Activated B cell treated with CpG ODN at 0.5 μM for 24 hours (primary cell): ENCODE data around the gene PSMB1. TPM values are rescaled to one million over a fixed set of nuclear protein-coding genes. Genes with fewer than 3 reads are reported as not detected.

Experiments used
- ATAC-seq: fragments of 200-7000 bp; cut with Tn5 transposase; one replicate; pipeline ENCODE4 v1.10.0; 2021; ENCODE audit warnings: low read depth, mild to moderate bottlenecking, moderate library complexity
- CTCF ChIA-PET: fragments of 350-600 bp; sonication (Branson Sonifier 250); formaldehyde crosslinking; loops from one replicate; lab custom pipeline; 2021; ENCODE audit warnings: antibody characterized with exemption; lab: Charles Lee
- POLR2A ChIA-PET: fragments of 350-600 bp; sonication (Branson Sonifier 250); formaldehyde crosslinking; loops from one replicate; lab custom pipeline; 2021; ENCODE audit warnings: antibody characterized with exemption; lab: Charles Lee
- DNase-seq: peaks from one replicate; pipeline ENCODE4 v3.0.0; 2022
- H3K27ac Mint-ChIP-seq: one replicate; pipeline ENCODE4 v1.8.0; 2020; ENCODE audit warnings: mixed read lengths
- H3K27me3 Mint-ChIP-seq: one replicate; pipeline ENCODE4 v1.8.0; 2021; ENCODE audit warnings: mixed read lengths
- H3K36me3 Mint-ChIP-seq: one replicate; pipeline ENCODE4 v1.8.0; 2021; ENCODE audit warnings: low read depth, mixed read lengths
- H3K4me1 Mint-ChIP-seq: one replicate; pipeline ENCODE4 v1.8.0; 2021; ENCODE audit warnings: mixed read lengths
- H3K4me3 Mint-ChIP-seq: one replicate; pipeline ENCODE4 v1.8.0; 2020; ENCODE audit warnings: mild to moderate bottlenecking, mixed read lengths
- H3K9me3 Mint-ChIP-seq: one replicate; pipeline ENCODE4 v1.8.0; 2020; ENCODE audit warnings: mixed read lengths
- CTCF ChIP-seq: fragments of 200-600 bp; IDR thresholded peaks from one replicate; pipeline ENCODE4 v1.8.0; 2022; ENCODE audit warnings: antibody characterized with exemption, mild to moderate bottlenecking
- intact Hi-C: fragments of 100-400 bp; cut with micrococcal nuclease; formaldehyde crosslinking; loops from one replicate; pipeline ENCODE4 v1.15.1; 2024
- total RNA-seq: library from RNA; stranded (reverse); gene quantifications from 2 replicates; pipeline ENCODE4 v1.2.3, GENCODE V29; 2022

Gene PSMB1
- total RNA-seq, 1 donor from 2014 or later = 163 TPM

GRCh38 chr6:170554013-170554795 is 1.1 kb upstream of the PSMB1 start, which contains the start of gene TBP:
TSS of gene TBP (plus strand) at chr6:170554369. CDS start at chr6:170557030, 2,661 bp downstream.
- DNase-seq (peak; percentile 93), ATAC-seq (peak; percentile 94)
- peaks cover 38% of the 10 kb centered on the region for H3K36me3 Mint-ChIP-seq
- intact Hi-C loops = loop anchor here (1.0 to 5.0 kb wide), 8 partner anchors 15 to 852 kb away; partner anchors contain the start of genes C6orf120, DLL1, DYNLT2 and ERMARD
- ChIA-PET POLR2A (interaction anchor here (0.6 to 3.6 kb wide), 9 partner anchors 26 to 1341 kb away, joined by 3 to 40 read pairs (median 4); partner anchors contain the start of genes C6orf120, DYNLT2, ERMARD and PDCD2), CTCF (interaction anchor here (1.6 kb wide), 1 partner anchor 30 kb away, joined by 10 read pairs; the partner anchor contains the start of gene PDCD2)
- H3K27ac Mint-ChIP-seq = no peak within 1 kb of the TSS
- peaks cover 25% of the 10 kb centered on the region for H3K4me1 Mint-ChIP-seq
- no peaks in the 10 kb centered on the region for H3K9me3 Mint-ChIP-seq
- TF ChIP-seq CTCF = no peak
- no peaks in the 10 kb centered on the region for H3K27me3 Mint-ChIP-seq
- no peak within 1 kb of the TSS for H3K4me3 Mint-ChIP-seq

GRCh38 chr6:170553534-170554012 is 466 bp upstream of the PSMB1 start:
- H3K27me3 Mint-ChIP-seq = no peaks in the 10 kb centered on the region
- H3K27ac Mint-ChIP-seq = no peak overlapping the region
- intact Hi-C loops = loop anchor here (1.0 to 5.0 kb wide), 8 partner anchors 15 to 851 kb away; partner anchors contain the start of genes C6orf120, DLL1, DYNLT2 and ERMARD
- H3K9me3 Mint-ChIP-seq = no peaks in the 10 kb centered on the region
- peaks cover 29% of the 10 kb centered on the region for H3K4me1 Mint-ChIP-seq
- ATAC-seq (peak; percentile 66), DNase-seq (no peak)
- H3K36me3 Mint-ChIP-seq = peaks cover 38% of the 10 kb centered on the region
- no peak for TF ChIP-seq CTCF
- POLR2A ChIA-PET = interaction anchor here (0.7 to 3.6 kb wide), 8 partner anchors 14 to 1341 kb away, joined by 3 to 40 read pairs (median 6); partner anchors contain the start of genes C6orf120, DYNLT2, ERMARD and PDCD2
- H3K4me3 Mint-ChIP-seq = no peak overlapping the region
- CTCF ChIA-PET = interaction anchor here (1.6 kb wide), 1 partner anchor 31 kb away, joined by 10 read pairs; the partner anchor contains the start of gene PDCD2

DNA sequence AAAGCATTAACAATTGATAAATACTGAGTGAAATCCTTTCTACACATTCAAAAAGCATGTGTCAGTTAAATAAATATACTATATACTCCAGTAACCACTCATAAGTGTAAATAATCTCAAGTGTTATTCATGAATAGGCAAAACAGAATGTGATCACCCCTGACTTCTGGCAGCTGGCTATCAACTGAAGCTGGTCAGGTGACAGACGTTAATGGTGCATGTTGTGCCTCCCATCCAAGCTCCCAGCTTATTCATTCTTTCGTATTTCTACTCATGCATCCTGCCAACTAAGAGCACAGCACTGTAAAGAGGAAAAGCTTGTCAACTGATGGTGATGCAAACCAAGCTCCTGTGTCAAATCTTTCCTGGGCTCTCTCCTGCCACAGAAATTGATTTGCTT is 7.7 kb downstream of the PSMB1 start:
- Mint-ChIP-seq H3K27ac (no peak overlapping the region), H3K9me3 (no peaks in the 10 kb centered on the region), H3K36me3 (peaks cover 90% of the 10 kb centered on the region), H3K27me3 (no peaks in the 10 kb centered on the region), H3K4me3 (no peak overlapping the region), H3K4me1 (peaks cover 21% of the 10 kb centered on the region)
- intact Hi-C loops = no loop called here
- TF ChIP-seq CTCF = no peak
- POLR2A ChIA-PET = no interaction called here
- DNase-seq (no peak), ATAC-seq (no peak)
- CTCF ChIA-PET = no interaction called here

- ATAC-seq (no peak), DNase-seq (no peak)
- H3K27me3 Mint-ChIP-seq = no peaks in the 10 kb centered on the region
- H3K9me3 Mint-ChIP-seq = no peaks in the 10 kb centered on the region
- CTCF ChIA-PET = interaction anchor here (0.9 kb wide), 1 partner anchor 12 kb away, joined by 3 read pairs; no protein-coding TSS in a partner anchor
- peaks cover 13% of the 10 kb centered on the region for H3K4me1 Mint-ChIP-seq
- POLR2A ChIA-PET = no interaction called here
- intact Hi-C loops = no loop called here
- H3K4me3 Mint-ChIP-seq = no peak overlapping the region
- H3K36me3 Mint-ChIP-seq = peaks cover 89% of the 10 kb centered on the region
- no peak overlapping the region for H3K27ac Mint-ChIP-seq
- no peak for TF ChIP-seq CTCF
Measured at GRCh38 chr6:170542031-170542719, 10.9 kb downstream of the PSMB1 start.
